ENCODE data around the gene UBE2E1.

UBE2E1 gene

GRCh38 chr3:23805633-23806533 lies at the start of gene UBE2E1:
TSS of gene UBE2E1 (plus strand) at chr3:23805955. CDS start at chr3:23807270, 1,315 bp downstream.
- peak in 3 of 4 experiments; percentile 30 to 42 (median 39) for DNase-seq (ENCODE audit: low read depth in 4 of 4, low spot score in 1 of 4)

- no peak for DNase-seq (ENCODE audit: low read depth in 4 of 4, low spot score in 1 of 4)
These were observed 49.4 kb upstream of the UBE2E1 start for GRCh38 chr3:23756206-23756840.

- DNase-seq (ENCODE audit: low read depth in 4 of 4, low spot score in 1 of 4): no peak
These were observed 47.4 kb upstream of the UBE2E1 start for GRCh38 chr3:23758253-23758838.

- DNase-seq (ENCODE audit: low read depth in 4 of 4, low spot score in 1 of 4): no peak
These were observed 45.4 kb upstream of the UBE2E1 start for GRCh38 chr3:23760325-23760724.

GRCh38 chr3:23760871-23761373 lies 44.8 kb upstream of the UBE2E1 start:
- DNase-seq (ENCODE audit: low read depth in 4 of 4, low spot score in 1 of 4): no peak

GRCh38 chr3:23761440-23761896 lies 44.3 kb upstream of the UBE2E1 start:
- DNase-seq (ENCODE audit: low read depth in 4 of 4, low spot score in 1 of 4): no peak

GRCh38 chr3:23762214-23762613 lies 43.5 kb upstream of the UBE2E1 start:
- no peak for DNase-seq (ENCODE audit: low read depth in 4 of 4, low spot score in 1 of 4)

GRCh38 chr3:23762759-23763477 lies 42.8 kb upstream of the UBE2E1 start:
- no peak for DNase-seq (ENCODE audit: low read depth in 4 of 4, low spot score in 1 of 4)

- no peak for DNase-seq (ENCODE audit: low read depth in 4 of 4, low spot score in 1 of 4)
These were observed 41.3 kb upstream of the UBE2E1 start for GRCh38 chr3:23764407-23764806.

GRCh38 chr3:23767546-23767945 lies 38.2 kb upstream of the UBE2E1 start:
- DNase-seq (ENCODE audit: low read depth in 4 of 4, low spot score in 1 of 4): no peak

- no peak for DNase-seq (ENCODE audit: low read depth in 4 of 4, low spot score in 1 of 4)
These were observed 30.4 kb upstream of the UBE2E1 start for GRCh38 chr3:23775254-23775909.

- no peak for DNase-seq (ENCODE audit: low read depth in 4 of 4, low spot score in 1 of 4)
These were observed 29.3 kb upstream of the UBE2E1 start for GRCh38 chr3:23776352-23776891.

- DNase-seq (ENCODE audit: low read depth in 4 of 4, low spot score in 1 of 4): no peak
These were observed 27.3 kb upstream of the UBE2E1 start for GRCh38 chr3:23778446-23778845.

GRCh38 chr3:23779841-23780240 lies 25.9 kb upstream of the UBE2E1 start:
- DNase-seq (ENCODE audit: low read depth in 4 of 4, low spot score in 1 of 4): no peak

GRCh38 chr3:23781051-23781450 lies 24.7 kb upstream of the UBE2E1 start:
- no peak for DNase-seq (ENCODE audit: low read depth in 4 of 4, low spot score in 1 of 4)

GRCh38 chr3:23781871-23782270 lies 23.9 kb upstream of the UBE2E1 start:
- no peak for DNase-seq (ENCODE audit: low read depth in 4 of 4, low spot score in 1 of 4)

GRCh38 chr3:23785097-23785645 lies 20.6 kb upstream of the UBE2E1 start:
- no peak for DNase-seq (ENCODE audit: low read depth in 4 of 4, low spot score in 1 of 4)

- DNase-seq (ENCODE audit: low read depth in 4 of 4, low spot score in 1 of 4): no peak
These were observed 19.9 kb upstream of the UBE2E1 start for GRCh38 chr3:23785882-23786281.

- DNase-seq (ENCODE audit: low read depth in 4 of 4, low spot score in 1 of 4): no peak
These were observed 14.1 kb upstream of the UBE2E1 start for GRCh38 chr3:23791678-23792077.

GRCh38 chr3:23793528-23794134 lies 12.1 kb upstream of the UBE2E1 start:
- no peak for DNase-seq (ENCODE audit: low read depth in 4 of 4, low spot score in 1 of 4)
